PC-9 (cell line): Measurements from ENCODE around the gene MYO19. TPM values are rescaled to one million over a fixed set of nuclear protein-coding genes. Genes with fewer than 3 reads are reported as not detected.
A peak's percentile ranks its signal among the peaks of the same experiment; 100 is the strongest.

Experiments
- BruUV-seq: library from RNA; stranded (reverse); fragments of 400-500 nt; replicated peaks from 2 replicates; lab custom pipeline; 2021; lab: Mats Ljungman, UMichigan
- CTCF ChIA-PET: fragments of 300-600 bp; sonication (Branson Sonifier 250); formaldehyde crosslinking; loops from one replicate; lab custom pipeline; 2022; ENCODE audit warnings: antibody characterized with exemption; lab: Charles Lee
- POLR2A ChIA-PET: fragments of 300-600 bp; sonication (Branson Sonifier 250); formaldehyde crosslinking; loops from one replicate; lab custom pipeline; 2022; ENCODE audit warnings: antibody characterized with exemption; ENCODE audit not compliant: unreplicated experiment; lab: Charles Lee
- DNase-seq, 2 experiments: peaks; one replicate each; pipeline versions ENCODE4 v3.0.0 to v3.0.0-alpha.2; 2015 to 2022; ENCODE audit warnings: mixed read lengths in 1 of 2
- H2AFZ ChIP-seq: fragments of 200-600 bp; sonication (generic); 2 replicates; pipeline ENCODE4 v1.8.1; 2017; ENCODE audit warnings: antibody characterized with exemption
- H3F3A ChIP-seq: fragments of 200-600 bp; sonication (generic); 2 replicates; pipeline ENCODE4 v1.8.1; 2017; ENCODE audit warnings: antibody characterized with exemption, mild to moderate bottlenecking, low read depth; ENCODE audit not compliant: insufficient read depth
- H3K27ac ChIP-seq: fragments of 200-600 bp; sonication (generic); 2 replicates; pipeline ENCODE4 v1.6.1; 2016; ENCODE audit warnings: mixed run types
- H3K27me3 ChIP-seq: fragments of 200-600 bp; sonication (generic); 2 replicates; pipeline ENCODE4 v1.6.1; 2016; ENCODE audit warnings: low read depth, mixed run types; ENCODE audit not compliant: insufficient read depth
- H3K36me3 ChIP-seq: fragments of 200-600 bp; sonication (generic); 2 replicates; pipeline ENCODE4 v1.6.1; 2016; ENCODE audit warnings: low read depth, mixed run types
- H3K4me1 ChIP-seq: fragments of 200-600 bp; sonication (generic); replicated peaks from 2 replicates; pipeline ENCODE4 v1.6.1; 2016; ENCODE audit warnings: mixed run types; ENCODE audit not compliant: insufficient read depth
- H3K4me2 ChIP-seq: fragments of 200-600 bp; sonication (generic); 2 replicates; pipeline ENCODE4 v1.6.1; 2017; ENCODE audit warnings: mixed run types
- H3K4me3 ChIP-seq: fragments of 200-600 bp; sonication (generic); 2 replicates; pipeline ENCODE4 v1.6.1; 2016; ENCODE audit warnings: mixed run types
- H3K79me2 ChIP-seq: fragments of 200-600 bp; sonication (generic); 2 replicates; pipeline ENCODE4 v1.6.1; 2017; ENCODE audit warnings: low read depth, mixed run types
- H3K9me2 ChIP-seq: fragments of 200-600 bp; sonication (generic); 2 replicates; pipeline ENCODE4 v1.8.1; 2017; ENCODE audit warnings: mild to moderate bottlenecking; ENCODE audit not compliant: insufficient read depth
- H3K9me3 ChIP-seq: fragments of 200-600 bp; sonication (generic); 2 replicates; pipeline ENCODE4 v1.8.1; 2016; ENCODE audit warnings: low read depth; ENCODE audit not compliant: insufficient read depth
- H4K20me1 ChIP-seq: fragments of 200-600 bp; sonication (generic); 2 replicates; pipeline ENCODE4 v1.8.1; 2017; ENCODE audit not compliant: insufficient read depth
- CTCF ChIP-seq: fragments of 200-600 bp; sonication (generic); conservative IDR thresholded peaks from 2 replicates; pipeline ENCODE4 v1.6.1; 2017; ENCODE audit warnings: mixed run types, antibody characterized with exemption, mild to moderate bottlenecking, moderate library complexity
- EZH2 ChIP-seq: fragments of 200-600 bp; sonication (generic); IDR thresholded peaks from 2 replicates; pipeline ENCODE4 v1.8.0; 2017; ENCODE audit warnings: antibody characterized with exemption, low read depth
- intact Hi-C: fragments of 100-400 bp; cut with micrococcal nuclease; formaldehyde crosslinking; loops from one replicate; pipeline ENCODE4 v1.10.0; 2022; ENCODE audit not compliant: unreplicated experiment
- total RNA-seq: library from RNA; stranded (reverse); gene quantifications from 2 replicates; pipeline ENCODE4 v1.2.3, GENCODE V29; 2021

MYO19 gene
- total RNA-seq, 1 experiment from 2014 or later: 110 TPM

- TF ChIP-seq EZH2: no peak
- peak; percentile 64 for TF ChIP-seq CTCF
- Histone ChIP-seq H3K79me2 (peaks cover 10% of the 10 kb centered on the region; the same call in 1 of the 2 replicates), H2AFZ (no peak overlapping the region), H3F3A (no peaks in the 10 kb centered on the region), H4K20me1 (no peaks in the 10 kb centered on the region), H3K4me3 (no peak overlapping the region), H3K36me3 (no peaks in the 10 kb centered on the region), H3K27me3 (peaks cover 36% of the 10 kb centered on the region), H3K9me3 (no peaks in the 10 kb centered on the region), H3K4me1 (0 out of 2 replicates have a peak, but pooled peaks cover 6% of the 10 kb centered on the region), H3K27ac (no peak overlapping the region), H3K4me2 (no peak overlapping the region), H3K9me2 (no peaks in the 10 kb centered on the region)
- intact Hi-C loops: loop anchor here (2.0 kb wide), 1 partner anchor 514 kb away; no protein-coding TSS in a partner anchor
- POLR2A ChIA-PET: interaction anchor here (0.6 kb wide), 1 partner anchor 119 kb away, joined by 4 read pairs; the partner anchor contains the start of gene MRM1
- CTCF ChIA-PET: interaction anchor here (0.6 to 1.2 kb wide), 2 partner anchors 514 to 1691 kb away, joined by 3 to 8 read pairs; no protein-coding TSS in a partner anchor
- BruUV-seq: no TSS peak
- DNase-seq: peak in 1 of 2 experiments; percentile 74
These were observed 51.8 kb downstream of the MYO19 start for GRCh38 chr17:36482611-36483504.

- Histone ChIP-seq H3K9me3 (no peaks in the 10 kb centered on the region), H4K20me1 (no peaks in the 10 kb centered on the region), H2AFZ (no peak overlapping the region), H3K27me3 (peaks cover 46% of the 10 kb centered on the region), H3K27ac (no peak overlapping the region), H3K4me2 (no peak overlapping the region), H3K4me1 (no peaks in the 10 kb centered on the region), H3K4me3 (no peak overlapping the region), H3F3A (no peaks in the 10 kb centered on the region), H3K79me2 (no peaks in the 10 kb centered on the region), H3K9me2 (no peaks in the 10 kb centered on the region), H3K36me3 (no peaks in the 10 kb centered on the region)
- BruUV-seq: no TSS peak
- DNase-seq: no peak
- intact Hi-C loops: loop anchor here (2.0 kb wide), 1 partner anchor 513 kb away; no protein-coding TSS in a partner anchor
- ChIA-PET POLR2A (no interaction called here), CTCF (no interaction called here)
- TF ChIP-seq EZH2 (no peak), CTCF (no peak)
These were observed 52.8 kb downstream of the MYO19 start for GRCh38 chr17:36481829-36482228.

GRCh38 chr17:36475346-36475970, 59.2 kb downstream of the MYO19 start:
- no peak overlapping the region for H2AFZ ChIP-seq
- no peaks in the 10 kb centered on the region for H3K9me2 ChIP-seq
- TF ChIP-seq CTCF (no peak), EZH2 (no peak)
- no peaks in the 10 kb centered on the region for H3K9me3 ChIP-seq
- H3K4me2 ChIP-seq: no peak overlapping the region
- no peak overlapping the region for H3K4me3 ChIP-seq
- no peak for DNase-seq
- H3K36me3 ChIP-seq: no peaks in the 10 kb centered on the region
- no TSS peak for BruUV-seq
- H3K79me2 ChIP-seq: no peaks in the 10 kb centered on the region
- intact Hi-C loops: no loop called here
- no peaks in the 10 kb centered on the region for H3K4me1 ChIP-seq
- H4K20me1 ChIP-seq: no peaks in the 10 kb centered on the region
- H3K27me3 ChIP-seq: peaks cover 96% of the 10 kb centered on the region
- POLR2A ChIA-PET: no interaction called here
- no peaks in the 10 kb centered on the region for H3F3A ChIP-seq
- H3K27ac ChIP-seq: no peak overlapping the region
- CTCF ChIA-PET: no interaction called here
